ENCODE measurements around the gene PTPRT. TPM values are rescaled to one million over a fixed set of nuclear protein-coding genes. Genes with fewer than 3 reads are reported as not detected.

Gene PTPRT
- total RNA-seq, 1 experiment from 2014 or later: 0.13 TPM

GRCh38 chr20:43055181-43055884 lies 134.4 kb downstream of the PTPRT start:
- H2BK5ac ChIP-seq (ENCODE audit: insufficient read length, low read length): no peak overlapping the region
- H3T11ph ChIP-seq (ENCODE audit: low read length): no peak overlapping the region
- H3K36me3 Mint-ChIP-seq (ENCODE audit: insufficient read depth in 1 of 3, low read depth in 3 of 3): no peaks in the 10 kb centered on the region; a peak in 1 of 7 replicates
- H2AFZ ChIP-seq (ENCODE audit: low read length): no peak overlapping the region
- H4K5ac ChIP-seq (ENCODE audit: insufficient read length, low read depth, low read length): no peak overlapping the region
- no peak overlapping the region for H2BK15ac ChIP-seq (ENCODE audit: low read depth, low read length)
- H4K8ac ChIP-seq (replicated peaks; ENCODE audit: insufficient read length, low read depth, low read length): no peak overlapping the region
- H3K27me3 ChIP-seq (ENCODE audit: insufficient read depth, low read length): no peaks in the 10 kb centered on the region; the same call in 1 of the 2 replicates
- H3K56ac ChIP-seq (ENCODE audit: insufficient read length, low read depth, low read length): no peak overlapping the region
- DNase-seq: no peak
- H3K23me2 ChIP-seq (ENCODE audit: insufficient read length, low read depth, low read length, poor library complexity, severe bottlenecking): no peaks in the 10 kb centered on the region
- no CpG with 5 or more reads among the region's 5 CpGs for WGBS (ENCODE audit: extremely low coverage, insufficient read length, low lambda C conversion rate)
- H3K18ac ChIP-seq (ENCODE audit: insufficient read length, low read depth, low read length): no peak overlapping the region
- no peak overlapping the region for H3K14ac ChIP-seq (ENCODE audit: insufficient read depth, low read length)
- no peaks in the 10 kb centered on the region for H3K79me1 ChIP-seq (ENCODE audit: insufficient read depth, low read depth, low read length, poor library complexity, severe bottlenecking)
- no peaks in the 10 kb centered on the region for H4K20me1 ChIP-seq (ENCODE audit: control insufficient read depth, insufficient read depth, insufficient read length)
- H3K27ac ChIP-seq (ENCODE audit: insufficient read length, low read depth, low read length): no peak overlapping the region
- no peak overlapping the region for H3K4ac ChIP-seq (ENCODE audit: low read depth, low read length)
- no peak for TF ChIP-seq CTCF (conservative IDR thresholded peaks at IDR 0.05)
- H4K91ac ChIP-seq (ENCODE audit: insufficient read length, low read depth, low read length): no peak overlapping the region
- peaks cover 0 to 4% of the 10 kb centered on the region in 2 experiments; a peak in 1 of 5 replicates for H3K9me3 Mint-ChIP-seq
- H3K4me1 Mint-ChIP-seq: no peaks in the 10 kb centered on the region
- no peak overlapping the region for H2BK12ac ChIP-seq (ENCODE audit: insufficient read length, low read depth, low read length)
- no peak overlapping the region for H3K27ac Mint-ChIP-seq
- H3K9me3 ChIP-seq (ENCODE audit: control insufficient read depth, low read depth, low read length): no peaks in the 10 kb centered on the region
- peaks cover 6% of the 10 kb centered on the region for H3K27me3 Mint-ChIP-seq (ENCODE audit: low read depth)
- H3K4me3 Mint-ChIP-seq: no peak overlapping the region
- H3K4me1 ChIP-seq (ENCODE audit: insufficient read depth, low read length): no peaks in the 10 kb centered on the region
- H3K9ac ChIP-seq (ENCODE audit: extremely low read depth, insufficient read length, low read length): no peak overlapping the region
- no peaks in the 10 kb centered on the region for H3K79me2 ChIP-seq (ENCODE audit: insufficient read depth, low read length)
- no peak overlapping the region for H3K4me2 ChIP-seq (ENCODE audit: insufficient read depth, insufficient read length, low read length)
- no peak overlapping the region for H2BK20ac ChIP-seq (ENCODE audit: low read depth, low read length, poor library complexity, severe bottlenecking)
- no peak overlapping the region for H2BK120ac ChIP-seq (ENCODE audit: low read depth, low read length, poor library complexity, severe bottlenecking)
- H2AK5ac ChIP-seq (ENCODE audit: insufficient read length, low read length): no peak overlapping the region
- H3K23ac ChIP-seq (ENCODE audit: insufficient read length, low read depth, low read length): no peak overlapping the region
